HG03457 (cell line): ENCODE data around the gene C17orf113.
"Not testable (repeated sequence)": the region's sequence is repeated elsewhere in the genome, so short reads cannot be mapped to it uniquely, and the experiment has no call there.

Experiments used
- ATAC-seq: cut with Tn5 transposase; IDR thresholded peaks from one replicate; pipeline ENCODE4 v1.9.1; 2021; ENCODE audit warnings: moderate number of reproducible peaks; ENCODE audit not compliant: unreplicated experiment

C17orf113 gene

GRCh38 chr17:42017866-42018200 lies 32.6 kb downstream of the C17orf113 start:
- ATAC-seq = no peak

DNA sequence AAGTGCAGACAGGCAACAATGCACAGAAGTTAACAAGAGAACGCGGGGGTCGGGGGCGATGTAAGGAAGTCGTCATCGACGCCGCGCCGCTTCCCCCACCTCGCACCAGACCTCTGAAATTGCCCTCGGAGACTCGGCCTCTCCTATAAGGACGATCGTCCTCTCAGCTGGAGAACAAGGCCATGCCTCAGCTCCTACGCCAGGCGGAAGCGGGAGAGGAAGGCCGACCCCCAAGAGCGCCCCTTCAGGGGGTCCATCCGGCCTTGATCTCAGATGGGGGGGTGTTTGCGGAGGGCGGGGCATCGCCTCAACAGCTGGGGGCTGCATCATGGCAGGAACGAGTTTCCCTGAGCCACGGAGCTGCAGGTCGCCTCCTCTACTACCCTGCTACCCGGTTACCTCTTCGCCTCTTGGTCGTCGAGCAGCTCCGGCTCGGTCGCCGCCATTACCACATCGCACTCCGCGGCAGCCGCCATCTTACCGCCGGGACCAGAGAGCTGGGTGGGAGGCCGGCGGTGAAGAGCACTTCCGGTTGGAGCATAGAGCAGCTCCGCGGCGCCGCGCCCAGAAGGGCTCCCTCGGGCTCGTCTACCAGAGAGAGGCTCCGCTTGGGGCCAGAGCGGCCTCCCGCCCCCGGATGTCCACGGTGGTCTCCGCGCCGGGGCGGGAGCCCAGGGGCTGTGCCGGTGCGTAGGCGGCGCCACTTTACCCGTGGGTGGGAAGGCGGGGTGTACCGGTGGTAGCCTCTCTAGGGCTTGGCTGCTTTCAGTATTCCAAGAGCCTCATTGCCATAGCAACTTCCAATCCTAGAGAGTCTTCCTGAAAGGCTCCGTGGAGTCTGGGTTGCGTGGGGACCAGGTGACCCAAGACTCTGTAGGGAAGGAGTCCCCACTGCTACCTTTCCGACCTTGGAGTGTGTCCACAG lies 33.2 kb downstream of the C17orf113 start, which contains the start of gene DNAJC7:
Gene DNAJC7 (minus strand): TSS at position 499 of the 925 bp plus-strand sequence. CDS start 23 bp downstream, at position 476.
- peak; percentile 68 for ATAC-seq

DNA sequence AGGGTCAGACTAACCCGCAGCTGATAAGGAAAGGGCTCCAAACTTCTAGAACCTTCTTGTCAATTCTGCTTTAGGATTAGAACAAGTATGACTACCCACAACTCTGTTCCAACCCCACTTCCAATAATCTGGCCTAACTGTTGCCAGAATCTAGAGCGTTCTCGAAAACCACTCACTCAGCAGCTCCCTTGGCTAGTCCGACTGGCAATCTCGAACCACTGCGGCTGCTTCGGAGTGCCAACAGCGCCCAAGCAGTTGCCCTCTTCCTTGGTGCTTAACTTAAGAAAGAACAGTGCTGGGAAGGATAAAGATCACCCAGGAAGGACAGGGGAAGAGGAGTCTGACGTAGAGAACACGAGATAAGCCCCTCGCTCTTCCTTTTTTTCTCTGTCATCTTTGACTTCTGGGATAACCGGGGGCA lies 34.0 kb downstream of the C17orf113 start:
- ATAC-seq = no peak

- not testable (repeated sequence) for ATAC-seq
Measured at GRCh38 chr17:42013740-42014139, 36.7 kb downstream of the C17orf113 start.

GRCh38 chr17:42012363-42012762 lies 38.0 kb downstream of the C17orf113 start:
- ATAC-seq = not testable (repeated sequence)

DNA sequence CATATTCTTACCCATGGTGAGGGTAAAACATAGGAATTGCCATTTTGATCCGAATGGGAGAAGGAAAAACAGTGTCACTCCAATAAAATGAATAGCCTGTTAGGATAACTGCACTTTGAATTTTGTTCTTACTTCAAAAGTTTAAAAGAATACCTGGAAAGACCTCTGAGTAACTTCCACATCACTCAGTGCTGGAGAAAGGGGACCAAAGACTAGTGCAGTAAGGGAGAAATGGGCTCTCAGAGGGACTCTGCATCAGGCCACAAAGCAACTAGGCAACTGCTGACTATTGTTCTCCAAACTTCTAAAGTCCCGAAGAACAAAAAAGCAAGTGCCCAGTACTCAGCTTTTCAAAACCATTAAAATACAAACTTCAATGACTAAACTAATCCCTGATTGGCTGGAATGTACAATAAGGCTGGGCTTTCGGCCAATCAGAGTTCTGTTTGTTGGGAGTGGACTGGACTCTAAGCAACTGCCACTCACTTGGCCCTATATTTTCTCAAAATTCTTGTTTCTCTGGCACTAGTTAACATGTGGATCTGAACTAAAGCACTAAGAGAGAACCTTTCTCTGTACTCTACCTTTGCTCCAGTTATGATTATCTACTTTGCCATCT lies 39.4 kb downstream of the C17orf113 start:
- ATAC-seq = no peak

DNA sequence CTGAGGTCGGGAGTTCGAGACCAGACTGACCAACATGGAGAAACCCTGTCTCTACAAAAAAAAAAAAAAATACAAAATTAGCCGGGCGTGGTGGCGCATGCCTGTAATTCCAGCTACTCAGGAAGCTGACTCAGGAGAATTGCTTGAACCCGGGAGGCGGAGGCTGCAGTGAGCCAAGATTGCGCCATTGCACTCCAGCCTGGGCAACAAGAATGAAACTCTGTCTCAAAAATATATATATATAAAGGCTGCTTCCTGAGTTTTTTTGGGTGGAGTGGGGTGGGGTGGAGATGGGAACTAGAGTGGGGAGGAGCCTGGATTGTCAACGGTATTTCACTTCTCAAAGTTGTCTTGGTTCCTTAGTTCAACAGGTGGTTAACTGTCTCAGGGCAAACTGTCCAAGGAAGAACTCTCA lies 40.1 kb downstream of the C17orf113 start:
- ATAC-seq = not testable (repeated sequence)

DNA sequence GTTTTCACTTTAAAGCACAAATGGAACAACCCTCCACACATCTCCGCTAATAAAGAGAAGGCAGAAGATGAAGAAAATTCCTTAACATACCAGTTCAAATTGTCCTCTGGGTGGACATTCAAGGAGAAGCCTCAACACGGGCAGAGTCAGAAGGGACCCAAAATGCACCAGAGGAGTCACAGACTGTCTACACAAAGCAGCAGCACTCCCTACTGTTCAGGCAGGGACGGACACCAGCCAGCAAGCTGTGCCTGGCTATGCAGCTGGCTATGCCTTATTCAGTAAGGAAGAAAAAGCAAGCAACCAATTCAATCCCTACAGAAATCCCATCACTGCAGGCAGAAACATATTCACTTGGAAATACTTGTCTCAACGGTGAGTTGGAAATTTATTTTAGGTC lies 41.2 kb downstream of the C17orf113 start:
- ATAC-seq = no peak

DNA sequence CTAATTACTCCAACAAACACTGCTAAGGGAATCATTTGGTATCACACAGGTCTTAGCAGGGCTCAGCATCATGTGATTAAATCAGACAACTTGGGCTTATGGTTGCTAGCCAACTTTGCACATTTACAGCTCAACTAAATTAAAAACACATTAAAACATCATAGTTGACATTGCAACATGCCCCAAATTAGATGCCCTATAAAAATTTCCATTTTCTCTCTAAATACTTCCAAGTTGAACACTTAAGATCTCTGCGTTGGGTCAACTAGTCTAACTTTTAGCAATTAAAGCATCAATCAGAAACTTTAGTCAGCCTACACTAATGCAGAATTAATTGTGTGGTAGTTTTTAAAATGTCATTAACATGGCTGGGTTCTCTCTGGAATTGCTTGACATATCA lies 45.2 kb downstream of the C17orf113 start:
- ATAC-seq = no peak

DNA sequence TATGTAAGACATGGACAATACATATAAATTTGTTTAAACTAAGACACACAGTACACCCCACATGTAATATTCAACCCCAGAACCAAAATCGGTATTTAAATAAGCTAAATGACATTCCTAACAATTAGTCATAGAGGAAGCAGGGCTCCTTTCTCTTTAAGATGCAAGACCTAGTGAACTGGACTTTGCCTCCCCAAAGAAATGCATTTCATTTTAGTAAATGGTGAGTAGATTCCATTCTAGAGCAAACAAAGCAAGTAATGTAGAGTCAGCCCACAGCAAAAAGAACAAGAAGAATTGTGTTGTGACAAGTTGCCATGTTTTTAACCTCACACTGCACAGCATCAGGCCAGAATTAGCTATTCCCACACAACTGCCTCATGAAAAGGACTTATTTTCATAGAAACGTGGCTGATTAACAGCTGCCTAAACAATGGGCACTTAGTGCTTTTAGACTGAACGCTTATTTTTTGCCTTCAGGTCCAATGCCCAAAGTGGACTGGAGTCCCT lies 47.6 kb downstream of the C17orf113 start:
- ATAC-seq = no peak

DNA sequence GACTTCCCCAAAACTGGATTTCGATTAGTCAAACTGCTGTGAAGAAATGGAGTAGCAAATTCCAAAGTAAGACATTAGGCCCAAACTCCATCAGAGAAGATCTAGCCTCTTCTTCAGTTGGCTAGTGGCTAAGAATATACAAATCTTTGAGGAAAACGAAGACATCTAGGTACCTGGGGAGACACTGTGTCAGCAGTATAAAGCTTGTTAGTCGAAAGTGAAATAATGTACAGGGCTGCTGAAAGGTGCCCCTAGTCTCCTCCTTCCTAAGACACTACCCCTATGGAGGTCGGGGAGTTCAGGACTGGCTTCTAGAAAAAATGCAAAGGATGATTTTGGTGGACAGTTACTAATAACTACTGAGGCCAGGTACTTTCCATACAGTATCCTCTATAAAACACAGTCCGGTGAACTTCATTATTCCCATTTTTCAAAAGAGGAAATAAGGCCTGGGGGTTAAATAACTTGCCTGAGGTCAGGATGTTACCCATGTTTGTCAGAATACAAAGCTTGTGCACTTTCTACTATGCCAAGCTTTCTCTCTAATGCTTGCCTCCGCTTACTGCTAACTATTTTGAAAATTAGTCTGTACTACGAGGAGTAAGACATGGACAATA lies 48.1 kb downstream of the C17orf113 start:
- ATAC-seq = no peak

DNA sequence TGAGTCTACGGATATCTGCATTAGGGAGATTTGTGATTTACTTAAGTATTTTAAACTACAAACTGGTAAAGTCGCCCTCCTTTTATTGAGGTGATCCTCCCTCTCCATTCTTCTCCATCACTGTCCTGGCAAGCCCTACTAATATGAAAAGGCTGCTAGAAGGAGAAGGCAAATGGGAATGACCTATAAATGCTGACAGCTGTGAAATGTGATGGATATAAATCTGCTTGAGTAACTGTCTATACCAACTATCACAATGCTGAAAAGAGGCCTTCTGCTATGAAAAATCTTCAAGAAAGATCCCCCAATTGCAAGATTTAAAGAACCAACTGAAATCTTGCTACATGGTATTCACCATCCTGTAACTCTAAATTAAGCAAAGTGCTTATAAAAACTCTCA lies 48.7 kb downstream of the C17orf113 start:
- no peak for ATAC-seq

- ATAC-seq = no peak
Measured at GRCh38 chr17:42000413-42001133, 49.8 kb downstream of the C17orf113 start.

DNA sequence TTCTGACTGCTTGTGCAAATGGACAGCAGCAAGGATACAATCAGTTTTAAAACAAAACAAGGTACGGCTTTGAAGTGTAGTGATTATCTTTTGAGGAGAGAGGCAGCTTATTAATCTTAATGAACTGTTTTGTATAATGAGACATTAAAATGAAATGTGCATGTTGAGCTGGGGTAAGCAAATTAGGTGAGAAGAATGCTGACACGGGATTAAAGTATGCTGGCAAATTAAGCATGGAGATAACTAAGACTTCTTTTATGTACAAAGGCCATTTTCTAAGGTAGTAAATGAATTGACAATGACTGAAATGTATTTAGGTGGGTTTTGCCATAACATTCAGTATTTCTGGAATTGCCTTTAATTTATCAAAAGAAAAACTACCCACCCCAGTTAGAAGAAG lies 51.9 kb downstream of the C17orf113 start:
- ATAC-seq = no peak

GRCh38 chr17:41996855-41997164 lies 53.6 kb downstream of the C17orf113 start:
- no peak for ATAC-seq

GRCh38 chr17:41992576-41992975 lies 57.8 kb downstream of the C17orf113 start:
- ATAC-seq = no peak

- no peak for ATAC-seq
Measured at GRCh38 chr17:41989702-41990419, 60.5 kb downstream of the C17orf113 start.

- ATAC-seq = no peak
Measured at GRCh38 chr17:41988418-41988817, 62.0 kb downstream of the C17orf113 start.
